NK-92 (cell line): Measurements from ENCODE around the gene DTX2.
"Not testable (repeated sequence)": the region's sequence is repeated elsewhere in the genome, so short reads cannot be mapped to it uniquely, and the experiment has no call there.

ENCODE experiments used
- DNase-seq: peaks from one replicate; lab custom pipeline; 2025; ENCODE audit not compliant: unreplicated experiment; lab: John Stamatoyannopoulos, UW

The DTX2 gene

DNA sequence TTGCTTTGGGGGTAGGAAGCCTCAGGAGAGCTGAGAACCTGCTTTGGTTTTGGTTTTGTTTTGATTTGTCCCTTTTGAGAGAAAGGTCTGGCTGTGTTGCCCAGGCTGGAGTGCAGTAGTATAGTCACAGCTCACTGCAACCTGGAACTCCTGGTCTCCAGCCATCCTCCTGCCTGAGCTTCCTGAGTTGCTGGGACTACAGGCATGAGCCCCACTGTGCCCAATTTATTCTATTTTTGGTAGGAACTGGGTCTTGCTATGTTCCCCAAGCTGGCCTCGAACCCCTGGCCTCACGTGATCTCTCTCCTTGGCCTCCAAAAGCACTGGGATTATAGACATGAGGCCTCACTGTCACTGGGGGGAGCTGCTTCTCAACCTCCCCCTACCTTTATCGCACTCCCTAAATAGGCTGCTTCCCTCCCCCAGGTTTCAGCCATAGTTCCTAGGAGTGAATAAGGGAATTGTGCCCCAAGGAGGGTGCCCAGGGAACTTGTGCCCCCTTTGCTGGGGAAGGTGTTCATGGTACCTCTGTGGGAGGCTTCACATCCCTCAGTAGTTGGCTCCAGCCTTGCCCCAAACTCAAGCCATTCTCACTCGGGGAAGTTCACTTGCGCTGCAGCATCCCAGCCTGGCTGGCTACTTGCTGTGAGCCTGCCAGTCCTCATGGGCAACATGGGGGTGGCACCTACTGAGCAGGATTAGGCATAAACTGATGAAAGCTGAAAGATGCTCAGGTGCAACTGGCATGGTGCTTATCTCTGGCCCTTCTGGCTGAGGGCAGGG, 18.7 kb upstream of the DTX2 start:
- DNase-seq: not testable (repeated sequence)

DNA sequence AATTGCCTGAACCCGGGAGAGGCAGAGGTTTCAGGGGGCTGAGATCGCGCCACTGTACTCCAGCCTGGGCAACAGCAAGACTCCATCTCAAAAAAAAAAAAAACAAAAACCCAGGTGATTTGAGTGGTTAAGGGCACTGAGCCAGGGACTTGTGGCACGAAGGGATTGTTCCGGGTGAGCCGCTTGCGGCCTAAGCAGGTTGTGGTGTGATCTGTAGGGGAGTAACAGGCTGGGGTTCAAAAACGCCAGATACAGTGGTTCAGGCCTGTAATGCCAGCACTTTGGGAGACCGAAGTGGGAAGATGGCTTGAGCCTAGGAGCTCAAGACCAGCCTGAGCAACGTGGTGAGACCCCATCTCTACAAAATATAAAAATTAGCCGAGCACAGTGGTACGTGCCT, 17.7 kb upstream of the DTX2 start:
- not testable (repeated sequence) for DNase-seq

GRCh38 chr7:76445577-76446008, 15.9 kb upstream of the DTX2 start:
- not testable (repeated sequence) for DNase-seq

GRCh38 chr7:76457017-76457416, 4.5 kb upstream of the DTX2 start:
- DNase-seq: not testable (repeated sequence)

DNA sequence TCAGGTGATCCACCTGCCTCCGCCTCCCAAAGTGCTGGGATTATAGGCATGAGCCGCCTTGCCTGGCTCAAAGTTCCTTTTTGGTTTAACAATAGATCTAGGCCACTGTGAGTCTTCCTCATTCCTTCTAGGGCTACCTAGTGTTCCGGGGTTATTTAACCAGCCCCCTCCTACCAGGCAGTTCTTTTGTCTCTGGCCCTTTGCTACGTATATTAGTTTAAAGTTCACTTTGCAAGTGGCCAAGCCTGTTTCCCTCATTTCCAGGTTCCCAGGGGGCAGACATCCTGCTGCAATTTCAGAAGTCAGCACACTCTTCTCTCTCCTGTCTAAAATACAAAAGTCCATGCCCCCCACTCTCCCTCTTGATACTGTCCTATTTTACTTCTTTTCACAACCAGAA, 3.0 kb upstream of the DTX2 start:
- DNase-seq: not testable (repeated sequence)

DNA sequence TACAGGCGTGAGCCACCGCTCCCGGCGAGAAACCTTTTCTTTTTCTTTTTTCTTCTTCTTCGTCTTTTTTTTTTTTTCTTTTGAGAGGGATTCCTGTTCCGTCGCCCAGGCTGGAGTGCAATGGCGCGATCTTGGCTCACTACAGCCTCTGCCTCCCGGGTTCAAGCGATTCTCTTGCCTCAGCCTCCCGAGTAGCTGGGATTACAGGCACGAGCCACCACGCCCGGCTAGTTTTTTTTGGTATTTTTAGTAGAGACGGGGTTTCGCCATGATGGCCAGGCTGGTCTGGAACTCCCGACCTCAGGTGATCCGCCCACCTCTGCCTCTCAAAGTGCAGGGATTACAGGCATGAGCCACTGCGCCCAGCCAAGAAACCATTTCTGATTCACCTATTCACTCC, 742 bp upstream of the DTX2 start:
- DNase-seq: not testable (repeated sequence)

DNA sequence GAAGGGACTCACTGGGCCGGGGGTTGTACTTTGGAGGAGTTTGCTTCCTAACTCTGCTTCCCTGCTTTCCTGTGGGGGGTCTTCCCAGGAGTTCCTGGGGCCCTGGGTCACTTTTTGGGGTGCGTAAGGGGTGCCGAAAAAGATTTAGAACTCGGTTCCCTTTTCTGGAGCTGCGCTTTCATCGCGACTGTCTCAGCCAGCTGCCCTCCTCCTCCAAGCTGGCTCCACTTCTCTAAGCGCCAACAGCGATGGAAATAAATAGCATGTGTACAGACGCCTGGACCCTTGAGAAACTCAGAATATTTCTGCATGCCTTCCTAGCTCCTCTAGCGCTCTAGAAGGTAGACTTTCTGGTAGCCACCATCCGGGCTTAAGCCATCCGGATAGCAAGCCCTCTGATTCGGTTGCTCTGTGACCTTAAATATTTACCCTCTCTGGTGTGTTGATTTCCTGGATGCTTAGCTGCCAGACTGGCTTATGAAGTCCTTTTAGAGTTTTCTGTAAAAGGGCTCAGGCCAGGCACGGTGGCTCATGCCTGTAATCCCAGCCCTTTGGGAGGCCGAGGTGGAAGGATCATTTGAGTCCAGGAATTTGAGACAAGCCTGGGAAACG, 868 bp downstream of the DTX2 start:
- DNase-seq: not testable (repeated sequence)

DNA sequence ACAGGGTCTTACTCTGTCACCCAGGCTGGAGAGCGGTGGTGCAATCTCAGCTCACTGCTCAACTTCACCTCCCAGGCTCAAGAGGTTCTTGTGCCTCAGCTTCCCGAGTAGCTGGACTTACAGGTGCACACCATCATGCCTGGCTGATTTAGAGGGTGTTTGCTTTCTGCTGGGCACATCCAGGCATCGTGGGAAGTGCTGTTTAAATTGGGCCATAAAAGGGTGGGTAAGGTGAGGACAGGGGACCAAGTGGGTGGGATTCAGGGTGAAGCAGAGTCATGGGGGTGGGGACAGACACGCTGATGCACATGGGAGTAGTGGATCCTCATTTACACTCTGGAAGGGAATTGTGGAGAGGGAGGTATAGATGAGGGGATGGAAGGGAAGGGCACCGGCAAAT, 3.5 kb downstream of the DTX2 start:
- not testable (repeated sequence) for DNase-seq

GRCh38 chr7:76465950-76466349, 4.4 kb downstream of the DTX2 start:
- DNase-seq: not testable (repeated sequence)

DNA sequence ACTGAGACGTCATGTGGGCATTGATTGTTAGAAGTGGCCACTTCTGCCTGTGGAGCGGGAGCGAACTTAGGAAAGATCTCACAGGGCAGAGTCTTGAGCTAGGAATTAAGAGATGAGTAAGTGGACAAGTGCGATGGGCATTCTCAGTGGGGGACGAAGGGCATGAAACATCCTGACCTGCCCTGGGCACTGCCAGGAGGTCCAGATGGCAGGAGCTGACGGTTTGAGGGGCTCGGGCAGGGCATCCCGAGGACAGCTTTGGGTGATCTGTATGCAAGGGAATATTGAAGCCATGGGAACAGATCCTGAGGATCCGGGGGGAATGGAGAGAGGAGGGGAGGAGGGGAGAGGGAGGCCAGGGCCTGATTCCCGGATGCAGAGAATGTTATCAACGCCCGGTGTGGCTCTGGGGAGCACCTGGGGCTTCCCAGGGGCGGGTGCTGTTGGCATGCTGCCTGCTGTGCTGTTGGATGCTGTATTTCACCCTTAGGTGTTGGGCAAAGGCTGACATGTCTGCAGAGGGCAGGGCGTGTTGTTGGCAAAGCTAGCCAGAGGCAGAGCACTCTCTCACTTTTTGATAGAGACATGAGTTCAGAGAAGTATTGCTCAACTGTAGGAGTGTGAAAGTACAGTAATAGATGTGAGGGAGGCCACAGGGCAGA, 6.4 kb downstream of the DTX2 start:
- not testable (repeated sequence) for DNase-seq

DNA sequence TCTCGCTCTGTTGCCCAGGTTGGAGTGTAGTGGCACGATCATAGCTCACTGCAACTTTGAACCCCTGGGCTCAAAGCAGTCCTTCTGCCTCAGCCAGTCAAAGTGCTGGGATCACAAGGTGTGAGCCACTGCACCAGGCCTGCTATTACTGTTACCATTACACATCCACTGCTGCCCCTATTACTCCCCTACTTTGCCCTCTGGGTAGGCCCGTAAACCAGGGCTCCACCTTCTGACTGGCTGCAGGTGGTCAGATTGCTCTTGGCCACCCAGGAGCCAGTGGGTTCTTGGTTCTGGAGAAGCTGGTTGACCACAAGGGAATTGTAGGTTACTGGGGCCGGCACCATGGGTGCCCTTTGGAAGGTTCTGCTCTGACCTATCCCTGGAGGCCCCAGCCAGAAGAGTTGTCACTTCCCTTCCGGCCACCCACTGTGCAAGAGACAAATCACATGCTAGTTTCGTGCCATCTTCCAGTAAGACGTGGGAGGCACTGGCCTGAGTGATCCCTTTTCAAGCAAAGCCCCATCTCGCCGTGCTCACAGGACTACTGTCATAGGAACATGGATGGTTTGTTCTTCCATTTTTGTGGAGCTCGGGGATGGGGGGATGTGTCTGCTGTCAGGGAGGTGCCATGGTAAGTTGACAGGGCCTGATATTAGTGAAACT, 10.2 kb downstream of the DTX2 start:
- not testable (repeated sequence) for DNase-seq

GRCh38 chr7:76473097-76473496, 11.6 kb downstream of the DTX2 start:
- not testable (repeated sequence) for DNase-seq

DNA sequence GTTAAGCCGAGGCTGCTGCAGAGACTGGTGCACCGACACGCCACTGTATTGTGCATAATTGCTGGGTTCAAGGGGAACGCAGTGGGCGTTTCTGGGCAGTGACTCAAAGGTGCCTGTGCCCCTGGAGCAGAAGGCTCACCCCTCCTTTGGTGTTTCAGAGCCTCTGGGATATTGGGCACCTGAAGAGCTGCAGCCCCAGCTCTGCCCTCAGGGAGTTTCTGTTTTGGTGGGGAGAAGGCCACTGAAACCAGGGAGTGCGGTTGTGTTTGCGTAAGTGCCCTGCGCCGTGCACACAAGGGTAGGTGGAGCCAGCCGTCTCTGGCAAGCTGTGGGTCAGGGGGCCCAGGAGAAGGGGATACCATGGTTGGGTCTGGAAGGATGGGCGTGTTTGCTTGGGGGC, 14.8 kb downstream of the DTX2 start:
- DNase-seq: not testable (repeated sequence)

- not testable (repeated sequence) for DNase-seq
These were observed 15.4 kb downstream of the DTX2 start for GRCh38 chr7:76476742-76477474.

GRCh38 chr7:76479628-76480027, 18.1 kb downstream of the DTX2 start:
- DNase-seq: not testable (repeated sequence)

GRCh38 chr7:76480403-76481253, 19.1 kb downstream of the DTX2 start:
- DNase-seq: not testable (repeated sequence)

DNA sequence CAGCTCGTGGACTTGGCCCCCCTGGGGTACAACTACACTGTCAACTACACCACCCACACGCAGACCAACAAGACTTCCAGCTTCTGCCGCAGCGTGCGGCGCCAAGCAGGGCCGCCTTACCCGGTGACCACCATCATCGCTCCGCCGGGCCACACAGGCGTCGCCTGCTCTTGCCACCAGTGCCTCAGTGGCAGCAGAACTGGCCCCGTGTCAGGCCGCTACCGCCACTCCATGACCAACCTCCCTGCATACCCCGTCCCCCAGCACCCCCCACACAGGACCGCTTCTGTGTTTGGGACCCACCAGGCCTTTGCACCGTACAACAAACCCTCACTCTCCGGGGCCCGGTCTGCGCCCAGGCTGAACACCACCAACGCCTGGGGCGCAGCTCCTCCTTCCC, 21.2 kb downstream of the DTX2 start:
- DNase-seq: not testable (repeated sequence)

- not testable (repeated sequence) for DNase-seq
These were observed 21.6 kb downstream of the DTX2 start for GRCh38 chr7:76483081-76483480.

DNA sequence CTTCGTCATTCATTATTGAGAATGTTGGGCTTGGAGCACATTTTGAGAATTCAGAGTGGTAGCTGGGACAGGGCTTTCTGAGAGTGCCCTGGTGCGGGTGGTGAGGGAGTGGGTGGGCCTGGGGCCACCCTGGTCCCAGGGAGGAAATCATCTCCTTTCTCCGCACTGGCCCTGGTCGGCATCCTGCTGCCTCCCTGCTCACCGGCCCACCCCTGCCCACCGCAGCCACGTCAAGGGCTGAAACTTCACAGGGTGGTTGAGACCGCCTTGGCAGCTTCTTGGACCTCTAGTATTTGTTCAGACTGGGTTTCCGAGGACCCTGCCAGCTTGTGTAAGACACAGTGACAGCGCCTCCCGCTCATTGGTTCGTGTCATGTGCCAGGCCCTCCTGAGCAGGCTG, 22.9 kb downstream of the DTX2 start:
- DNase-seq: not testable (repeated sequence)
